ENCODE data around the gene PSMG3. TPM values are rescaled to one million over a fixed set of nuclear protein-coding genes. Genes with fewer than 3 reads are reported as not detected.
A peak's percentile ranks its signal among the peaks of the same experiment; 100 is the strongest.

The PSMG3 gene
- total and polyA plus RNA-seq, 3 donors from 2014 or later: 23.7 to 44.5 (median 39.1) TPM

DNA sequence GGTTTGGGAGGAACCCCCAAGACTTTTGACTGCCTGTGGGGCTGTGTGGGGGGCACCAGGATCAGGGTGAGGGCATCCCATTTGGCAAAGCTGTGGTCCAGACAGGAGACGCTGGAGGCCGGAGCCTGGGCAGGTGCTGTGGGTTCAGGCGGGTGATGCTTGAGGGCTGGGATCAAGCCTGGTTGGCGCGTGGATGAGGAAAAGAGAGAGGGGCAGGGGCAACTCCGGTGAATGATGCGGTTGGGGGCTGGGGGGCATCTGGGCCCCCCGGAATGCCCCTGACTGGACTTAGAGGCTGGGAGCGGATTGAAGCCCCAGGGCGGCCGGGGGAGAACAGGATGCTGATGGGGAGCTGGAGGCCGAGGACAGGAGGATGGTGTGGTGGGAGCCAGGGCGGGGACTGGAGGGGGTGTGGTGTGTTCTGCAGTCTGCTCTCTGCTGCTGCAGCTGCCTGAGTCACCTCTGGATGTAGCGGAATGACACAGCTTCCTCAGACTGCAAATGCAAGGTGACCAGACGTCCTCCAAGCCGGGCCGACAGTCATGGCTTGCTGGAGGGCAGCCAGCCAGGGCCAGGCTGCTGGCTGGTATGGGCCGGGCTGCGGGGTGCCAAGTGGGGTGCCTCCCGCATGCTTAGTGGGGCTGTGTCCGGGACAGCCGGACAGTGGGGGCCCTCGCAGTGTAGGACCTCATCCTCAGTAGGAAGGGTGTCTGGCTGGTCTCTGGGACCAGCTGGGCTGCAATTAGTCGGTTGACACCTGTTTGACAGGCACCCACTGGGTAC is 36.1 kb downstream of the PSMG3 start:
- peaks cover 41% of the 10 kb centered on the region for H3K4me1 ChIP-seq

GRCh38 chr7:1533255-1533546 is 36.6 kb downstream of the PSMG3 start:
- Histone ChIP-seq H3K9me3 (no peaks in the 10 kb centered on the region), H3K4me3 (no peak overlapping the region), H3K36me3 (ENCODE audit: low read depth, missing control alignments) (no peaks in the 10 kb centered on the region), H3K27me3 (no peaks in the 10 kb centered on the region), H3K27ac (peak overlapping the region; percentile 78 to 90), H3K4me1 (peaks cover 36% of the 10 kb centered on the region)
- WGBS, 2 donors: 67 to 71% methylated on average over 5 to 9 of the region's 9 CpGs
- DNase-seq: no peak
- TF ChIP-seq POLR2A (IDR thresholded peaks at IDR 0.05) (no peak), CTCF (IDR thresholded peaks at IDR 0.05) (no peak)
- intact Hi-C loops (cut with DNase I; ENCODE audit: low total_unique reads): no loop called here

More for the DNA sequence above, 36.1 kb downstream of the PSMG3 start:
- intact Hi-C loops (cut with DNase I; ENCODE audit: low total_unique reads): no loop called here
- Histone ChIP-seq H3K27me3 (no peaks in the 10 kb centered on the region), H3K9me3 (no peaks in the 10 kb centered on the region), H3K4me3 (no peak overlapping the region), H3K36me3 (ENCODE audit: low read depth, missing control alignments) (no peaks in the 10 kb centered on the region), H3K27ac (peak overlapping the region; percentile 78 to 90)
- 80 to 91% methylated on average over 13 to 24 of the region's 24 CpGs for WGBS, 2 donors
- no peak for DNase-seq
- TF ChIP-seq CTCF (IDR thresholded peaks at IDR 0.05) (no peak), POLR2A (IDR thresholded peaks at IDR 0.05) (no peak)

DNA sequence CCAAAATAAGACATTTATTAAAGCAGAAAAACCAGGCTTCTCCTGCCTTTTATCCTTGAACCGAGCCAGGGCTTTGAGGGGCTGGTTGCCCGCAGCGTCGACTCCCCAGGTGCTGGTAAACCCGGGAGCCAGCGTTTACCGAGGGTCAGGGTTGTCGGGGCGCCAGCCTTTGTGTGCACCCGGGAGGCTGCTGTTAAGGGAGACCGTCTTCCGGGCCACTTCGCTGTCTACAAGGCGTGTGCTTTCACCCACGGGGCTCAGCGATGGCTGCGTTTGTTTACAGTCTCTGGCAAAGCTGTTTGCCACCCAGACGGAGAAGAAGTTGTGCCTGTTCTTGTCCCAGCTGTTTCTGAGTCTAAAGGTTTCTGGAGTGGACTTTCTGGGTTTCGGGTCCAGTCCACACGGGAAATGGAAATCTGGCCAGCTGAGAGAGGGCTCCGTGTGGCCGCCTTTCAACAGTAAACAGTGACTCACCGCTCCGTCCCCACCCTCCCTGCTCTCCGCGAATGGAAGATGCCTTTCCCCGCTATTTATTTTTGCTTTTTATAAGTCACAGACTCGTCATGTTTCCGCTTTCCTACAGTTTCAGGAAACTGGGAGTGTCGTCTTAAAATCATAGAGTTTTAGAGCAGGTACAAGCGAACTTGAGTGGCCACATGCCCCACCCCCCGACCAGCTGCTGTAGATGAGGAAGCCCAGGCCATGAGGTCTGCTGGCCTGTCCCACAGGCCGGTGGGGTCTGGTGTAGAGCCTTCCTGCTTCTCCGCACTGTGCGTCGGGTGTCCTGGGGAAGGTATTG is 37.2 kb downstream of the PSMG3 start:
- Histone ChIP-seq H3K36me3 (ENCODE audit: low read depth, missing control alignments) (no peaks in the 10 kb centered on the region), H3K27ac (peak overlapping the region; percentile 78 to 90), H3K4me1 (peaks cover 31% of the 10 kb centered on the region), H3K4me3 (peak overlapping the region in 1 of 2 donors; percentile 49), H3K27me3 (no peaks in the 10 kb centered on the region), H3K9me3 (no peaks in the 10 kb centered on the region)
- 36% methylated on average over 32 to 36 of the region's 36 CpGs for WGBS, 2 donors
- DNase-seq: peak; percentile 78
- TF ChIP-seq CTCF (IDR thresholded peaks at IDR 0.05): no peak
- TF ChIP-seq POLR2A (IDR thresholded peaks at IDR 0.05): no peak
- intact Hi-C loops (cut with DNase I; ENCODE audit: low total_unique reads): no loop called here

DNA sequence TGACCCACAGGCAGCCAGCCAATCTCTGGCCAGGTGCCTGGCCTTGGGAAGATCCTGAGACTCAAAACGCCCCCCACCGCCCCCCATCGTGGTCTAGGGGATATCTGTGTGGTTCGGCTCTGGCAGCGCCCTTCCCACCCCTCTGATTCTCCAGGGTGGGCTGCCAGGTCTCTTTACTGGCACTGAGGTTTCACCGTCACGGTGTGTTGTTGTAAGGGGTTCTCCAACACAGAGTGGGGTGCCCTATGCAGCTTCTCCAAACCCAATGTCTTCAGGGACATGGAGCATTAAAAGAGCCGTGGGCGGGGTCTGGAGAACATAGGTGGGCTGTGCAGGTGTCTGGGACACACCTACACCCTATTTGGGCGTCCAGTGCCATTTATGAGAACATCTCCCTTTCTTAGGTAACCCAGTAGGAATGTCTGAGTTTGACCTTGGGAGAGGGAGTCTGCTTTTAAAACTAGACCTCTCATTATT is 37.8 kb downstream of the PSMG3 start:
- Histone ChIP-seq H3K4me1 (peaks cover 25% of the 10 kb centered on the region), H3K36me3 (ENCODE audit: low read depth, missing control alignments) (no peaks in the 10 kb centered on the region), H3K4me3 (peak overlapping the region in 1 of 2 donors; percentile 49), H3K9me3 (no peaks in the 10 kb centered on the region), H3K27ac (peak overlapping the region; percentile 78 to 90), H3K27me3 (no peaks in the 10 kb centered on the region)
- no peak for DNase-seq
- TF ChIP-seq POLR2A (IDR thresholded peaks at IDR 0.05): no peak
- no peak for TF ChIP-seq CTCF (IDR thresholded peaks at IDR 0.05)
- 24 to 43% methylated on average over 9 to 10 of the region's 10 CpGs for WGBS, 2 donors
- intact Hi-C loops (cut with DNase I; ENCODE audit: low total_unique reads): no loop called here

Measured in testis (tissue), 3 donors.